Measurements from ENCODE around the gene WDR82. TPM values are rescaled to one million over a fixed set of nuclear protein-coding genes. Genes with fewer than 3 reads are reported as not detected.

The WDR82 gene
- total and polyA plus RNA-seq, 2 of the 4 experiments (the other 2 are of a cell fraction), result 38.1 to 68.1 TPM

- peaks cover 2 to 18% of the 10 kb centered on the region in 2 experiments; a peak in 1 of 4 replicates for H3K79me1 ChIP-seq (ENCODE audit: low read depth in 1 of 2, low read length in 2 of 2)
- intact Hi-C loops (cut with micrococcal nuclease) (no loop called here), dilution Hi-C loops (cut with HindIII; ENCODE audit: low sequenced_read_pairs, unreplicated experiment) (no loop called here), in situ Hi-C loops (cut with MboI; ENCODE audit: low sequenced_read_pairs) (no loop called here)
- H3K27me3 ChIP-seq (ENCODE audit: control insufficient read depth, insufficient read depth, low read length), result no peaks in the 10 kb centered on the region
- no peak overlapping the region for H2AFZ ChIP-seq (replicated peaks; ENCODE audit: low read length, poor library complexity)
- H3K56ac ChIP-seq (ENCODE audit: extremely low read depth, insufficient read depth, low read length), result no peak overlapping the region
- no peak overlapping the region for H4K8ac ChIP-seq (ENCODE audit: low read depth in 2 of 2, low read length in 2 of 2)
- H3K4ac ChIP-seq (ENCODE audit: low read depth, low read length), result no peak overlapping the region
- H3K9me1 ChIP-seq (ENCODE audit: insufficient read depth, low read length), result peaks cover 16% of the 10 kb centered on the region
- H3K9me3 ChIP-seq (ENCODE audit: control insufficient read depth, insufficient read depth, low read length), result no peaks in the 10 kb centered on the region
- ChIA-PET POLR2A (ENCODE audit: unreplicated experiment) (no interaction called here), CTCF (no interaction called here)
- H2AK5ac ChIP-seq (ENCODE audit: low read depth, low read length), result no peak overlapping the region
- no peak overlapping the region for H3K14ac ChIP-seq (replicated peaks; ENCODE audit: low read depth, low read length)
- peaks cover 10% of the 10 kb centered on the region for H3K4me1 ChIP-seq (ENCODE audit: control insufficient read depth, insufficient read depth, low read length)
- H2BK5ac ChIP-seq (ENCODE audit: low read depth, low read length, poor library complexity, severe bottlenecking), result no peak overlapping the region
- H2AK9ac ChIP-seq (replicated peaks; ENCODE audit: low read depth, low read length, poor library complexity), result no peak overlapping the region
- H3K27ac ChIP-seq (ENCODE audit: insufficient read depth, low read length), result no peak overlapping the region
- BruUV-seq (replicated peaks), result no TSS peak
- TF ChIP-seq RFX5 (IDR thresholded peaks at IDR 0.05; ENCODE audit: low read depth, low read length) (no peak), CHD1 (IDR thresholded peaks at IDR 0.05; ENCODE audit: low read depth, low read length) (no peak), RAD21 (IDR thresholded peaks at IDR 0.05; ENCODE audit: low read length) (no peak)
- H3K9ac ChIP-seq (ENCODE audit: low read depth, low read length), result no peak overlapping the region
- H3K4me3 ChIP-seq (ENCODE audit: insufficient read depth, low read depth, low read length), result no peak overlapping the region
- peaks cover 54% of the 10 kb centered on the region for H3K36me3 ChIP-seq (ENCODE audit: control insufficient read depth, insufficient read depth, low read length)
- ATAC-seq (ENCODE audit: low read depth) (peak; percentile 39), DNase-seq (no peak)
- no peak overlapping the region for H3K18ac ChIP-seq (ENCODE audit: low read depth, low read length)
- H4K91ac ChIP-seq (ENCODE audit: insufficient read depth, low read depth, low read length), result no peak overlapping the region
- H2BK20ac ChIP-seq (ENCODE audit: low read depth, low read length), result no peak overlapping the region
- no peak overlapping the region for H2BK15ac ChIP-seq (ENCODE audit: low read depth, low read length)
- no peak overlapping the region for H3K4me2 ChIP-seq (ENCODE audit: low read depth, low read length)
- H4K20me1 ChIP-seq (ENCODE audit: insufficient read depth, low read length), result peaks cover 10% of the 10 kb centered on the region
- H3K23ac ChIP-seq (ENCODE audit: low read depth, low read length), result no peak overlapping the region
- H4K5ac ChIP-seq (ENCODE audit: low read depth, low read length), result no peak overlapping the region
- H2BK120ac ChIP-seq (ENCODE audit: low read depth, low read length), result no peak overlapping the region
Observed at GRCh38 chr3:52213901-52214300, 64.5 kb downstream of the WDR82 start.

Measured in IMR-90 (cell line).